ENCODE results near the gene EDAR.

EDAR gene

DNA sequence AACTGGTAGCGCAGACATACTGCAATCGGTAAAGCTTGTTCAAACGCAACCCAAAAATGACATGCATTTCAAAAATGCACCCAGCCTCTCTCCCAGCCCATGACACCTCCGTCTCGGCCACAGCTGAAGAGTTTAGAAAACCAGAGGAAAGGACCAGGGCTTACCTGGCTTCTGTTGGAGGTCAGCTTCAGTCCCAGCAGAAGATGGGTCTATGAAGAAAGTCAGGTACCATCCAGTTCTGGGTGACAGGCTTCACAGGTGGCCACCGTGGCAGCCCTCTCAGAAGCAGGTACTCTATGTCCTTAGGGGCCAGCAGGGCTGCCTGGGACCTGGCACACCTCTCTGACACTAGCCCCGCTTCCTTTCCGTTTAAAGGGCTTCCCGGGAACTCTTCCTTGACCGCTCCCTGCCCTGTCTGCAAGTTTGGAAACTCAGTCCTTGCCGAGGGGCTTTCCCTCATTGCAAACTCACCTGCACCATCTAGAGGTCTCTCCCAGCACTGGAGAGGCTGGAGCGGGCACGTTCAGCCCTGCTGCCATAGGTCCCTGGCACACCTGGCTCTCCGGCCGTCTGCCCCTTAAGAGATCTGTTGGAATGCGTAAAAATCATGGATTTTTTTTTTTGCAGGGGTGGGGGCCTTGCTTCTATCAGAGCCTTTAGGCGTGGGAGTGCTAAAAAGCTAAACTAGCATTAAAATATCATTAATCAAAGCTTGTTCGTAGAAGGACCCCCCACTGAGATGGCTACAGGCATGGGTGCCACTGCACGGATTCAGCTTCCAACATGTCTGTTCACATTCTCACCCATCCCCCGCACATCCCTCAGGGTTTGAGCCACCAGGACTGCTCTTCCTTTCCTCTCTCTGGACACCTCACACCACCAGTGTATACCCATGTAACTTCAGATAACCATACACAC, at the start of gene EDAR:
TSS of gene EDAR (minus strand) at position 425 of the 918 bp plus-strand sequence. CDS start 58,206 bp downstream, outside the sequence.
- no peak for DNase-seq

DNA sequence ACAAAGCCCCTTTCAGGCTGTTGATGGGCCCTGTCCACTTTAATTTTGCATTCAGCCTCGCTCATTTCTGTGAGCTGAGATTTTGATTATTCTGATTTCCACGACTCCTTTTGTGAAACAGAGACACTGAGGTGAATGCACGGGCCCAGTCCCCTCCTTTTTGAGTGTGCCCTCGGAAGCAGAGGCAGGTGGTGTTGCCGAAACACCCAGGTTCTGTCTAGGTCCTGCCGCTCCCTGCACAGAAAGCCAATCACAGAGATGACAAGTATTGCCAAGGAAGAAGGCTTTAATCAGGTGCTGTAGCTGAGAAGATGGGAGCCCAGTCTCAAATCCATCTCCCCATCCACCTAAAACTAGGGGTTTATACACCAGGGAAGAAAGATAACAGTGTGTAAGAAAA, 44.2 kb upstream of the EDAR start:
- DNase-seq, result no peak

GRCh38 chr2:109032229-109032820, 43.3 kb upstream of the EDAR start:
- DNase-seq, result no peak

GRCh38 chr2:109031476-109032228, 42.6 kb upstream of the EDAR start:
- no peak for DNase-seq

DNA sequence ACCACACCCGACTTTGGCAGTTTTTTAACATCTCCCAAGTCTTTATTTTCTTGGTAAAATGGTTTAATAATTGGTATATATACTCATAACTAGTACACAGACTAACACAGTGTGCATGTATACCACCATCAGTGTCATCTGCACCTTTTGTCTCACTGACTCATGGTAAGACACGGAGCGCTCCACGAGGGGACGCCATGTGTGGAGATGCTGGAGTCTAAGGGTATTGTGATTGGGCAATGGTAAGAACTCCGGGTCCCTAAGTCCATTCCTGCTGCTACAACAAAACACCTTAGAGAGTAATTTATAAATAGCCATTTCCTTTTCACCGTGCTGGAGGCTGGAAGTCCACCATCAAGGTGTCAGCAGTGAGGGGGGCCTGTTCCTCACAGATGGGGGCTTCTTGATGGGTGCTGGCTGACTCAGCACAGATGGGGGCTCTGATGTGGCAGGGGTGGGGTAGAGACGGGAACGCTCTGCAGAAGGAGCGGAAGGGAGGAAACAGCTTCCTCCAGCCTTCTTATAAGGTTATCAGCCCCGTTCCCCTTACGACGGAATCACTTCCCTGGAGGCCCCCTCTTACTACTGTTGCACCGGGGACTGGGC, 42.0 kb upstream of the EDAR start:
- DNase-seq, result no peak

DNA sequence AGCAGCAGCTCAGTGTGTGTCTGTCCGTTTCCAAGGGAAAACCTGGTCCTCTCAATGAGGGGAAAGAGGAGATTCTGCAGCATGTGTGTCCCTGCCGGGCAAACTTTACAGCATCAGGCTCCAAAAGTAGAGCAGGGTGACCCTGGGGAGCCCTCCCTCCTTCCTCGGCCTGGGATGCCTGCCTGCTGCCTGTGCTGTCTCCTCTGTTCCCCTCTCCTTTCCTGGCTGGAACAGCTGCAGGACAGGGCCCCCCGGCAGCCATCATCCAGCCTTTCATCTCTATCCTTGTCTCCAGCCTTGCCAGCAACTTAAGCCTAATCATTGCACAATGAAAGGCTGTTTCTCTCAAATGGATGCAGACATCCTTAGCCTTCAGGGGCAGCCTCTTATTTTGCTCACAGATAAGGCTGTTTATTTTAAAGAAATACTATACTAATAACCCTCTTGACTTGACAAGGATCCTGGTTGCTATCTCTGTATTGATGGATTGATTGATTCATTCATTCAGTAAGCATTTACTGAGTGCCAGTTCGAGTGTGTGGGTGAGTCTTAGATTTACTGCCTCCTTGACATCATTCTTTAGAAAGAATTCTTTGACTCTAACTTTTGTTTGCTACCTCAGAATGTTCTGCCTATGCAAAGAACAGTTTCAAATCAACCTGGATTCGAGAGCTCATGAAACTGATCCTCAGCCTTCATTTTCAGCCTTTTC, 40.6 kb upstream of the EDAR start:
- DNase-seq, result no peak

GRCh38 chr2:109028738-109029489, 39.9 kb upstream of the EDAR start:
- no peak for DNase-seq

DNA sequence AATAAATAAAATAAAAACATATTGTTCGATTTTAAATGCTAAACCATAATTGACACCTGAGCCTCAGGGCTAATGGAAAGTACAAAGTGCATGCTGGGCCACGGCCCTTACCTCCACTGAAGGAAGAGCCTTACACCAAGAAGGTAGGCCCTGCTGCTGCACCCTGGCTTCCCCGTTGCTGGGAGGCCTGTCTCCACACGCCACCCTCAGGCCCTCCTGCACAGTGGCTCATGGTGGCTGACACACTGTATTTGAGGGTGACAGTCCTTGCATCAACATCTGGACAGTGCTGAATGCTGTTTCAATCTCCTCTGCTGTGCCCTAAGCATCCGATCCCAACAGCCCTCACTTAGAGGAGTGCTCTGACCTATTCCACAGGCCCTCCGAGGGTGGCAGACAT, 39.3 kb upstream of the EDAR start:
- no peak for DNase-seq

- no peak for DNase-seq
Measured at GRCh38 chr2:109027702-109028101, 38.7 kb upstream of the EDAR start.

- DNase-seq, result no peak
Measured at GRCh38 chr2:109024477-109024876, 35.5 kb upstream of the EDAR start.

DNA sequence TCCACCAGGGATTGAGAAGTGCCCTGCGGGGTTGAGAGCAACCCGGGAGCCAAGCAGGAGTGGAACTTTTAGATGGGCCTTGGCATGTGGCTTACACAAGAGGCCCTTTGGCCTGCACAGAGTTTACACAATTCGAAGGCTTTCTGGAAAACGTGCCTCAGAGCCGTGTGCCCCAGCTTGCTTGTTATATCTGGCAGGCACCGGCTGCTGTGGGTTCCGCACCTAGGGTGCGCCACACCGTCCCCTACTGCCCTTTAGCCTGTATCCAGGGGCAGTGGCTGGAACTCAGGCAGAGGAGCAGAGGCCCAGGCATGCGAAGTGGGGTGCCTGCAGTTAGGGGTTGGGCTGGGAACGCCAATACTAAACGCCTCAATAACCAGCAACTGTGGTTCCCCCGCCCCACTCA, 32.9 kb upstream of the EDAR start:
- no peak for DNase-seq

GRCh38 chr2:109020217-109020637, 31.2 kb upstream of the EDAR start:
- no peak for DNase-seq

DNA sequence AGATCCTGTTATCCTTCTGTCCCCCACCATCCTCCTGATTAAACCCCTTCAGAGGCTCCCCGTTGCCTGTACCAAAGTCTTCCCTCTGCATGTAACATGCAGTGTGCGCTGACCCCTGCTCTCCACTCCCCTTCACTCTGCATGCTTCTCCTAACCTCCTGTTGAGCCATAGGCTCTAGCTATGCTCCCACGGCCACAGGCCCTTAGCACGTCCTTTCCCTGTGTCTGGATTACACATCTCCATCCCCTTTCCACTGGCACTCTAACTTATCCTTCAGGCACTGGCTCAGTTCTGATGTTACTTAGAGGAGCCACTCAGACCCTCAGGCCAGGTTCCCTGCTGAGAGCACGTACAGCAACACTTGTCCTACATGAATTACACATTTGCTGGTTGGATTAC, 29.4 kb upstream of the EDAR start:
- no peak for DNase-seq

- DNase-seq, result no peak
Measured at GRCh38 chr2:109017017-109017416, 28.0 kb upstream of the EDAR start.

DNA sequence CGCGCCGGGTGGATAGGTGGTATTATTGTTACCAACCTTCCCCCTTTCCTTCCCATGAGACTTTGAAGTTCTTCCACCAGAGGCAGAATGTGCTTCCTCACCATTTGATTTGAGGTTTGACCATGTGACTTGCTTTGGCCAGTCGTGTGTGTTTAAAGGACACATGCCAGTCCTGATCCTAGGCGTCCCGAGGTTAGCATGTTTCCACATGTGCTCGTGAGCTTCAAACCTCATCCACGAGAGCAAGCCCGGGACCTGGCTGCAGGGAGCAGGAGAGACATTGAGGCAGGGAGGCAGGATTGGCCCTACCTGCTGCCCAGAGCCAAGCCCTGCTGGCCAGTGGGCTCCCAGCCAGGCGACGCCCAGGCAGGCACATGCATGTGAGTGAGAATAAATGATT, 27.4 kb upstream of the EDAR start:
- no peak for DNase-seq

- DNase-seq, result no peak
Measured at GRCh38 chr2:109014476-109014875, 25.5 kb upstream of the EDAR start.

DNA sequence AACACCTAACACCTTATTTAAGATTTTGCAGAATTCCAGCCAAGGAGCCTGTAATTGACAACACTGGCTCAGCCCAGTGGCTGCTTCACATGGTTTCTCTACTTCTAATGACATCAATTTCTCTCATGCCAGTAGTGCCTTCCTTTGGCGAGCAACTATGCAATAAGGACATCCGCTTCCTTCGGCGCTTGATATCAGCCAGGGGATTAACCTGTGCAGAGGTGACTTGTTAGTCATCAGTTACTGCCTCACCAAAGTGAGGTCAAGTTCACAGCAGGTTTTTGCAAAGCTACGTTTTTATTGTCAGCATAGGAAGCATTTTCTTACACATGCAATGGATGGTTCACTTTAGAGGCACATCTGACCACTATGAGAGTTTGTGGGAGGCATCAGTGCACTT, 24.0 kb upstream of the EDAR start:
- DNase-seq, result no peak

- no peak for DNase-seq
Measured at GRCh38 chr2:109009920-109010610, 21.0 kb upstream of the EDAR start.

DNA sequence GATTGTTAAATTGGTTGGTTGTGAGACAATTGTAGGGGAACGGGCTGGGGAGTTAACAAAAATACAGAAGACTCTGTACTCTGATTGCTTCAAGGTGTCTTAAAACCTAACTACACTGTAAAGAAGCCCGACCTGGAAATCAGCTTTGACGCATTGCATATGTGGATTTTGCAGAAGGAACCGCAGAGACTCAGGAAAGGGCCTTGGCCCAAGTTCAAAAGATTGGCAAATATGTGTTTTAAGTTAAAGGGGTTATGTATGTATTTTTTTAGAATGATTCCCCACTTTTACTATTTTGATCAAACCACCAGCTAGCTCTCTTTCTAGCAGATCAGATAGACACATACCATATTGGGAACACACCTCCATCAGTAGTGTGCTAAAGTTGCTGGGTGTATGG, 18.0 kb upstream of the EDAR start:
- no peak for DNase-seq

- no peak for DNase-seq
Measured at GRCh38 chr2:109005686-109006204, 16.7 kb upstream of the EDAR start.

- no peak for DNase-seq
Measured at GRCh38 chr2:109001201-109001600, 12.2 kb upstream of the EDAR start.
